Stimulated activated CD8-positive, alpha-beta memory T cell treated with anti-CD3 and anti-CD28 coated beads, Interleukin-15, amount 100 ng/mL, for 24 hours (primary cell): ENCODE results near the gene CFAP157.
"Not testable (repeated sequence)": the region's sequence is repeated elsewhere in the genome, so short reads cannot be mapped to it uniquely, and the experiment has no call there.

Source experiments
- DNase-seq: peaks from one replicate; pipeline ENCODE4 v3.0.0-alpha.2; 2020; ENCODE audit warnings: low read depth

The CFAP157 gene

DNA sequence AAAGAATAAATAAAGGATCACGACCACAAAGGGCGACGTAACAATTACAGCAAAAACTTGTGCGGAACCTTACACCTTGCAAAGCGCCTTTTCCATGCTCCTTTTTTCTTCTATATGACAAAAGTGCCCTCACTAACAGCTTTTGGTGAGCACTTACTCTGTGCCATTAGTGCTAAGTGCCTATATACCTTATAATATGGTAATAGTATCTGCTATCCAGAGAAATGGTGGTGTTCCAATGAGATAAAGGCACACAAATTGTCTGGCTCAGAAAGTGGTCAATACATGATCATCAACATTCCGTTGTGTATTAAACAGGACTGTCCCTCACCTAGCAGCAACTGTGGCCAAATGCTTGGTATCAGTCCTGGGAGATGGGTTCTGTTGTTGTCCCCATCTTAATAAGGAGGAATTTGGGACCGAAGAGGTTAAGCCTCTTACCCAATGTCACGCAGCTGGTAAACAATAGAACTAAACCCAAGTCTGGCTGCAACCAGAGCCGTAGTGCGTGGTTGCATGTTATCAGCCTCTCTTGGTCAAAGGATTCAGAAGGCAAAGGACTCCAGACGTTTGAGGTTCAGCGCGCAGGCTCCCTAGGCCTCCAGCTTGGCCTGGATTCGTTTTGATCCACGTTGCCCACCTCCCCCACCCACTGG, 28.9 kb downstream of the CFAP157 start:
- DNase-seq, result no peak

GRCh38 chr9:127738666-127739065, 31.9 kb downstream of the CFAP157 start:
- DNase-seq, result no peak

DNA sequence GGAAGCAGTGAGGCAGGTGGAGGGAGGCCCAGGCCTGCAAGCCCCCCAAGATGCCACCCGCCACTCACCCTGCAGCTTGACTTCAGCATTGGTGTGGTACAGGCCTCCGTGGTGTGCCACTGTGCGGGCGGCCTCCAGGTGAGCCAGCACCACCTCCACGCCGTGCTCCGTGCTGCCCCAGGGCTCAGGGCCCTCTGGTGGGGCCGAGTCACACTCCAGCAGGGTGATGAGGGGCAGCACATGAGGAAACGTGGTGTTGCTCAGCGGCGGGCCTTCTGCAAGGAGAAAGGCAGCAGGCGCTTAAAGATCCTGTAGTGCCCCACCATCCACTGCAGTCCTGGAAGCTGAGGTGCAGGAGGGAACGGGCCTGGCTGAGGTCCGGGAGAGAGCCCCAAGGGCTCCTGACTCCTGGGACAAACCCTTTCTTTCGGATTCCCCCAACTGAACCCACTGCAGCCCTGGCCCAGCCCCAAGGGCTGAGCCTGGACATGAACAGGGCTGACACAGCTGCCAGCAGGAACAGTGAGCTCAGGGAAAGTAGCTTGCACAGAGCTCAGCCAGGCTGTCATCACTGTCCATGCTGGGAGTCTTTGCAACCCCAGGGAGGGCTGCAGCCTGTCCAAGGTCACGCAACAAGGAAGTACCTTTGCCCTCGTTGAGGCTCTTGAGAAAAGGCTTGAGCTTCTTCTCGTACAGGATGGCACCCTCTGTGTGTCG, 33.0 kb downstream of the CFAP157 start:
- no peak for DNase-seq

DNA sequence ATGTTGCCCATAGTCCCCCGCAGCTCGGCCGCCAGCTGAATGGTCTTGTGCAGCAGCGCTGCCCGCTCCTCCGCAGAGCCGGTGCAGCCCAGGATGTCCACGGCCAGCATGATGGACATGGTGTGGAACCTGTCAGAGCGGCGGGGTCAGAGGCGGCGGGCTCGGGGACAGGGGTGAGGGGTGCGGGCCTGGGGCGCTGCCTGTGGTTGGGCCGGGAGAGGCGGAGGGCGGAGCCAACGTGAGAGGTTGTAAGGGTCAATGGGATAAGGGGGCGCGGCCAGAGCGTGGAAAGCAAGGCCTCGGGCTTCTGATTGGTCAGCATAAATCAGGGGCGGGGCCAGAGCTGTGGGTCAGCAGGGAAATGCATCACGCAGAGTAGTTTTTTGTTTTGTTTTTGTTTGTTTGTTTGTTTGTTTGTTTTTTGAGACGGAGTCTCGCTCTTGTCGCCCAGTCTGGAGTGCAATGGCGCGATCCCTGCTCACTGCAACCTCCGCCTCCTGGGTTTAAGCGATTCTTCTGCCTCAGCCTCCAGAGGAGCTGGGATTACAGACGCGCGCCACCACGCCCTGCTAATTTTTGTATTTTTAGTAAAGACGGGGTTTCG, 35.1 kb downstream of the CFAP157 start:
- no peak for DNase-seq

DNA sequence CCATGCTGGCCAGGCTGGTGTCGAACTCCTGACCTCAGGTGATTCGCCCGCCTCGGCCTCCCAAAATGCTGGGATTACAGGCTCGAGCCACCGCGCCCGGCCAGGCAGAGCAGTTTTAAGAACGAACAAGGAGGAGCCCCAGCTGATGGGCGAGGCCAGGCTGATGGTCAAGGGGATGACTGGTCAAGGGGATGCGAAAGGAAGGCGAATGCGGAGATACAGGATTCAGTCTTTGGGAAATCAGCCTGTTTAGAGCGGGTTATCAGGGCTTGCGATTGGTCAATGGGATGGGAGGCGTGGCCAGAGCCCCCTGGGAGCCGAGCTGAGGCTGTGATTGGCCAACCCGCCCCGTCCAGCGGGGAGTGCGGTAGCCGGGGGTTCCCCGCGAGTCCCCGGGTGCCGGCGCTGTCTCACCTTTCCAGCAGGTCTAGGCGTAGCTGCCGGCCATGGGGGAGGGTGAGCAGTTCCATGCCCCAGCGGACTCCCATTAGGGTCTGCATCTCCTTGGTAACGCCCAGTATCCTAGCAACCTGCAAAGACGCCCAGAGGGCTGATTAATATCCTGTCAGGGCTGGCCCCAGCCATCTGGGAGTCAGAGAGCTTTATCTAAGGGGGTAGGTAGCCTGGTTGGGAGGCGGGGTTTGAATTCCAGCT, 35.8 kb downstream of the CFAP157 start:
- DNase-seq, result no peak

DNA sequence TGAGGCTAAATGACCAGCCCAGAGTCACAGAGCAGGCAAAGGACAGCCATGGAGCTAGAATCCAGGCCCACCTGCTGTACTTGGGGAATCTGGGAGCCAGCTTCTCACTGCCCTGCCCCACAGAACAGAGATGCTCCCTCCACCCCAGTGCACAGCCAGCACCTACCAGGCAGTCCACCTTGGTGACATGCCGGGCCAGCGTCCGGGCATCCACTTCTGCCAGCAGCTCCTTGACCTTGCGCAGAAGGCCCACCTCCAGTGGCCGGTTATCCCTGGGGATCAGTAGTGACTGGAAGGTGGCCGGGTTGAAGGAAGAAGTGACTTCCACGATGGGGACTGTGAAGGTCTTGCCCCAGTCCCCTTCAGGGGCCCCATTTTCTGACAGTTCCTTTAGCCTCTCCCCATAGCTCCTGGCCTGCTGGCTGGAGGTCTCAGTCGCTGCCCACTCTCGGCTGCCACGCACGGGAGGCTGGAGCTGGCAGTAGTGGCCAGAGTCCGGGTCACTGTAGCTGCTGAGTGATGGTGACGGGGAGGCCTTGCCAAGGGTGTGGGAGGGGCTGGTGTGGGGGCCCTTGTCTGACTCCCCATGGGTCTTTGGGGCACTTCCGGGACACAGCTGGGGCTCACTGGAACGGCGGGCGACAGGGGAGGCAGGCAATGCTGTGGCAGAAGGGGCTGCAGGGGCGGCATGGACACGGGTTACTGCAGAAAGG, 37.8 kb downstream of the CFAP157 start:
- DNase-seq, result no peak

- DNase-seq, result no peak
Observed at GRCh38 chr9:127746959-127747569, 40.3 kb downstream of the CFAP157 start.

- no peak for DNase-seq
Observed at GRCh38 chr9:127749090-127749787, 42.5 kb downstream of the CFAP157 start.

GRCh38 chr9:127751269-127752054, 44.7 kb downstream of the CFAP157 start:
- no peak for DNase-seq

GRCh38 chr9:127753148-127753547, 46.4 kb downstream of the CFAP157 start:
- DNase-seq, result no peak

GRCh38 chr9:127753622-127754021, 46.8 kb downstream of the CFAP157 start:
- no peak for DNase-seq

DNA sequence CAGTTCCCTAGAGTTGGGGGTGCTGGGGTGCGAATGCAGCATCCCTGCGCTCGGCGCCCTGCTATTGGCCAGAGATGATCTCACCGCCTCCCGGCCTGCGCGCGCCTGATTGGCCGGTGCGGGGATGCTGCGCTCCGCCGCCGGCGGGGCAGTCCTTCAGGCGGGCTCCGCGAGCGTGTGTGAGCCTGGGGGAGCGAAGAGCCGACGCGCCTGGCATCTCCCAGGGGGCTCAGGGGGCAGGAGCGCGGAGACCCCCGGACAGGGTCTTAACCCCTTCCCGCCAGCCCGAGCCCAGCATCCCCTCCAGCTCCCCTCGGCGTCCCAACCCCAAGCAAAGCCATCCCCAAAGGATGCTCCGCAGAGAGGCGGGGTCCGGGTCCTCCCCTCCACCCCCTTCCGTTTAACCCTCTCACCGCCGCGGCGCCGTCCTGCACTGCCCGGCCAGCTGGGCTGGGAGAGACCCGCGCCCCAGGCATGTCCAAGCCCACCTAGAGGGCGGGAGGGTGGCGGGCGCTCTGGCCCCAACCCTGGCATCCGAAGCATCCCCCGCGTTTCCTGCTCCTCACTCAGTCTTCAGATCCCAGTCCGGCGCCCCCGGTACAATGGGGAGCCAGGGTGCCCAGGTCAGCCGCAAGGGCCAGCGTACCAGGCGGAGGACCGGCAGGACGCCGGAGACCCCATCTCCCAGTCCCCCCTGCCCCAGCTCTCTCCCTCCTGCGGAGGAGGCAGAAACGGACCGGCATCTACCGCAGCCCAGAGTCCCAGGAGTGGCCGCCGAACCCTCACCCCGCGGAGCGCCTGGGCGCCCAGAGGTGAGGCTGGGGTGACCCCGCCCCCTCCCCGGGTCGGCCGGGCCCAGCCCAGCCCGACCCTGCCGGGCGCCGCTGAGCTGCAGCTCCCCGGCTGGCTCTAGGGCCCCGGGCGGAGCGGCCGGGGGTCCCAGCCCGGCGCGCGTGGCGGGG, 47.6 kb downstream of the CFAP157 start:
- DNase-seq, result no peak

- no peak for DNase-seq
Observed at GRCh38 chr9:127755061-127756060, 48.6 kb downstream of the CFAP157 start.

- DNase-seq, result no peak
Observed at GRCh38 chr9:127756233-127756632, 49.4 kb downstream of the CFAP157 start.

DNA sequence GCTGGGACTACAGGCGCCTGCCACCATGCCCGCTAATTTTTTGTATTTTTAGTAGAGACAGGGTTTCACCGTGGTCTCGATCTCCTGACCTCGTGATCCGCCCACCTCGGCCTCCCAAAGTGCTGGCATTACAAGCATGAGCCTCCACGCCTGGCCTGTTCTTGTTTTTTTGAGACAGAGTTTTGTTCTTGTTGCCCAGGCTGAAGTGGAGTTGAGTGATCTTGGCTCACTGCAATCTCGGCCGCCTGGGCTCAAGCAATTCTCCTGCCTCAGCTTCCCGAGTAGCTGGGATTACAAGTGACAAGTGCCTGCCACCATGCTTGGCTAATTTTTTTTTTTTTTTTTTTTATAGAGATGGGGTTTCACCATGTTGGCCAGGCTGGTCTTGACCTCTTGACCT, 50.0 kb downstream of the CFAP157 start:
- not testable (repeated sequence) for DNase-seq

DNA sequence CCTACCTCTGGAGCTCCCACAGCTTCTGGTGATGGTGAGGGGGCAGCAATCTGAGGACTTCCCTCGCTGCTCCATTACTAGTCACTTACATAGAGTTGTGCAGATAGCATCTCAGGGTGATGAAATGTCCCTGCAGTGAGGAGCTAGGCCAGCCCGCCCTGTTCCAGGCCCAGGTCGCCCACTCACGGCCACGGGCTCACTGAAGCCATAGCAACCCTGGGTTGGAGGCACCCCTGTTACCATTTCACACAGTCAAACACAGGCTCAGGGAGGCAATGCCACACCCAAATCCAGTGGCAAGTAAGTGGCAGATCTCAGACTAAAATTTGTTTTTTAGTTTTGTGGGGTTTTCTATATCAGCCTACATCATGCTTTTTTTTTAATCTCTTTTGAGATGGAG, 52.1 kb downstream of the CFAP157 start:
- no peak for DNase-seq

- DNase-seq, result no peak
Observed at GRCh38 chr9:127761061-127761460, 54.3 kb downstream of the CFAP157 start.

- no peak for DNase-seq
Observed at GRCh38 chr9:127761491-127761956, 54.7 kb downstream of the CFAP157 start.
